Dendritic cell treated with granulocyte-macrophage colony-stimulating factor and Interleukin-4, amounts not matched to agents 40 ng/mL and 50 ng/mL, for 4 days (primary cell): ENCODE results near the gene ECHS1.

Experiments
- H3K27ac Mint-ChIP-seq: one replicate; pipeline ENCODE4 v1.8.0; 2022; ENCODE audit warnings: mild to moderate bottlenecking, mixed read lengths
- H3K27me3 Mint-ChIP-seq: one replicate; pipeline ENCODE4 v1.8.0; 2022; ENCODE audit warnings: mild to moderate bottlenecking, mixed read lengths
- H3K36me3 Mint-ChIP-seq: one replicate; pipeline ENCODE4 v1.8.0; 2022; ENCODE audit warnings: low read depth, mixed read lengths
- H3K4me1 Mint-ChIP-seq: one replicate; pipeline ENCODE4 v1.8.0; 2022; ENCODE audit warnings: low read depth, mixed read lengths
- H3K4me3 Mint-ChIP-seq: one replicate; pipeline ENCODE4 v1.8.0; 2022; ENCODE audit warnings: mild to moderate bottlenecking, moderate library complexity, mixed read lengths
- H3K9me3 Mint-ChIP-seq: one replicate; pipeline ENCODE4 v1.8.0; 2022; ENCODE audit warnings: mixed read lengths
- intact Hi-C: fragments of 100-400 bp; cut with micrococcal nuclease; formaldehyde crosslinking; loops from one replicate; pipeline ENCODE4 v1.15.0; 2022

The ECHS1 gene

GRCh38 chr10:133314911-133315310 lies 58.2 kb downstream of the ECHS1 start:
- Mint-ChIP-seq H3K36me3 (peaks cover 41% of the 10 kb centered on the region), H3K4me3 (no peak overlapping the region), H3K4me1 (peaks cover 19% of the 10 kb centered on the region), H3K27me3 (peaks cover 27% of the 10 kb centered on the region), H3K27ac (peak overlapping the region; percentile 8), H3K9me3 (no peaks in the 10 kb centered on the region)
- intact Hi-C loops: loop anchor here (5.0 kb wide), 1 partner anchor 173 kb away; no protein-coding TSS in a partner anchor

DNA sequence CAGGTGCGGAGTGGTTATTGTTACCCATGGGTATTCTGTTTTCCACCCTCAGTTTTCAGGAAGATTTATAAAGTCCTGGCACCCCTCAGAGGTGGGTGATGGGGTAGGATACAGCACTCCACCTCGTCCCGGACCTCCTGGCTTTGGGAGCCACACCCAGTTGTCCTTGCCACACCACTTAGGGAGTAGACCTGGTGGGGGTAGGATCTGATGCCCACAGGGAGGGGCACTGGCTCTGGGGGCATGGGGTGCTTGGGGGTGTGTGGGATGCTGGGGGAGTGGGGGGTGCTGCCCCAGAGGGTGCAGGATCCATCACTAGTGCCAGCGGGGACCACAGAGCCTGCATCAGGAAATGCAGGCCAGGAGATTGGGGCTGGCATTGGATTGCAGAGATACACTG lies 60.0 kb downstream of the ECHS1 start:
- Mint-ChIP-seq H3K27me3 (peaks cover 14% of the 10 kb centered on the region), H3K27ac (no peak overlapping the region), H3K4me1 (peaks cover 12% of the 10 kb centered on the region), H3K9me3 (no peaks in the 10 kb centered on the region), H3K4me3 (no peak overlapping the region), H3K36me3 (peaks cover 48% of the 10 kb centered on the region)
- intact Hi-C loops: no loop called here

DNA sequence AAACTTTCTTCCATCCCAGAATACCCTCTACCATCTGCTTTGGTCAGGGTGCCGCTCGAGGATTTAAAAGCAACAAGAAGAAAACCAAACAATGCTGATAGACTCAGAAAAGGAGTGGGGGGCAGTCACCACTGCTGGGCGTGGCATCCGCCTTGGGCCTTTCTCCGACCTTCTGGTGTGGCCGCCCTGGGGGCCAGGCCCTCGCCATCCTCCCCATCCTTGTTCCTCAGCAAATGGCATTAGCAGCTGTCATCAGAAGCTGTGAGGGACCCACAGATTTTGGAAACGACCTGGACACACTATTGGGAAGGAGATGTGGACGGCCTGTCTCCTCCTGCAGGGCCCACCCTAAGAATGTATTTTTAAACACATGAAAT lies 60.4 kb downstream of the ECHS1 start:
- Mint-ChIP-seq H3K36me3 (peaks cover 53% of the 10 kb centered on the region), H3K27me3 (peaks cover 14% of the 10 kb centered on the region), H3K9me3 (no peaks in the 10 kb centered on the region), H3K27ac (no peak overlapping the region), H3K4me1 (peaks cover 14% of the 10 kb centered on the region), H3K4me3 (no peak overlapping the region)
- intact Hi-C loops: no loop called here
